ENCODE measurements around the gene MCC.

GRCh38 chr5:113102121-113102531, 386.1 kb downstream of the MCC start:
- TF ChIP-seq EZH2 (IDR thresholded peaks at IDR 0.05; ENCODE audit: low read length, missing control alignments) (no peak), CTCF (conservative IDR thresholded peaks at IDR 0.05 in 1 of 2, IDR thresholded peaks at IDR 0.05 in 1 of 2; ENCODE audit: low read depth in 1 of 2, low read length in 2 of 2) (no peak)
